ENCODE data around the gene PARD3. TPM values are rescaled to one million over a fixed set of nuclear protein-coding genes. Genes with fewer than 3 reads are reported as not detected.

Gene PARD3
- total RNA-seq, 1 donor from 2014 or later = 76.4 TPM

- no peak for DNase-seq (ENCODE audit: low read depth)
- TF ChIP-seq CTCF (IDR thresholded peaks at IDR 0.05; ENCODE audit: insufficient read depth, low read length, poor library complexity, severe bottlenecking) = peak; percentile 54
- H3K27me3 ChIP-seq (ENCODE audit: control insufficient read depth, insufficient read depth, low read length) = no peaks in the 10 kb centered on the region
- H3K4me3 ChIP-seq (ENCODE audit: low read depth, low read length) = no peak overlapping the region
- no peaks in the 10 kb centered on the region for H3K36me3 ChIP-seq (ENCODE audit: control insufficient read depth, insufficient read depth, low read length)
Observed at GRCh38 chr10:34723750-34724149, 91.3 kb downstream of the PARD3 start.

GRCh38 chr10:34722404-34722803 is 92.7 kb downstream of the PARD3 start:
- Histone ChIP-seq H3K27me3 (ENCODE audit: control insufficient read depth, insufficient read depth, low read length) (no peaks in the 10 kb centered on the region), H3K4me3 (ENCODE audit: low read depth, low read length) (no peak overlapping the region), H3K36me3 (ENCODE audit: control insufficient read depth, insufficient read depth, low read length) (no peaks in the 10 kb centered on the region)
- DNase-seq (ENCODE audit: low read depth) = no peak
- no peak for TF ChIP-seq CTCF (IDR thresholded peaks at IDR 0.05; ENCODE audit: insufficient read depth, low read length, poor library complexity, severe bottlenecking)

GRCh38 chr10:34721208-34721840 is 93.8 kb downstream of the PARD3 start:
- no peak for DNase-seq (ENCODE audit: low read depth)
- no peaks in the 10 kb centered on the region for H3K27me3 ChIP-seq (ENCODE audit: control insufficient read depth, insufficient read depth, low read length)
- no peak for TF ChIP-seq CTCF (IDR thresholded peaks at IDR 0.05; ENCODE audit: insufficient read depth, low read length, poor library complexity, severe bottlenecking)
- H3K36me3 ChIP-seq (ENCODE audit: control insufficient read depth, insufficient read depth, low read length) = no peaks in the 10 kb centered on the region
- H3K4me3 ChIP-seq (ENCODE audit: low read depth, low read length) = no peak overlapping the region

- DNase-seq (ENCODE audit: low read depth) = no peak
- TF ChIP-seq CTCF (IDR thresholded peaks at IDR 0.05; ENCODE audit: insufficient read depth, low read length, poor library complexity, severe bottlenecking) = no peak
- no peaks in the 10 kb centered on the region for H3K36me3 ChIP-seq (ENCODE audit: control insufficient read depth, insufficient read depth, low read length)
- H3K27me3 ChIP-seq (ENCODE audit: control insufficient read depth, insufficient read depth, low read length) = no peaks in the 10 kb centered on the region
- no peak overlapping the region for H3K4me3 ChIP-seq (ENCODE audit: low read depth, low read length)
Observed at GRCh38 chr10:34719746-34720145, 95.3 kb downstream of the PARD3 start.

GRCh38 chr10:34719328-34719727 is 95.8 kb downstream of the PARD3 start:
- no peak for TF ChIP-seq CTCF (IDR thresholded peaks at IDR 0.05; ENCODE audit: insufficient read depth, low read length, poor library complexity, severe bottlenecking)
- no peak for DNase-seq (ENCODE audit: low read depth)
- no peaks in the 10 kb centered on the region for H3K36me3 ChIP-seq (ENCODE audit: control insufficient read depth, insufficient read depth, low read length)
- no peak overlapping the region for H3K4me3 ChIP-seq (ENCODE audit: low read depth, low read length)
- H3K27me3 ChIP-seq (ENCODE audit: control insufficient read depth, insufficient read depth, low read length) = no peaks in the 10 kb centered on the region

DNA sequence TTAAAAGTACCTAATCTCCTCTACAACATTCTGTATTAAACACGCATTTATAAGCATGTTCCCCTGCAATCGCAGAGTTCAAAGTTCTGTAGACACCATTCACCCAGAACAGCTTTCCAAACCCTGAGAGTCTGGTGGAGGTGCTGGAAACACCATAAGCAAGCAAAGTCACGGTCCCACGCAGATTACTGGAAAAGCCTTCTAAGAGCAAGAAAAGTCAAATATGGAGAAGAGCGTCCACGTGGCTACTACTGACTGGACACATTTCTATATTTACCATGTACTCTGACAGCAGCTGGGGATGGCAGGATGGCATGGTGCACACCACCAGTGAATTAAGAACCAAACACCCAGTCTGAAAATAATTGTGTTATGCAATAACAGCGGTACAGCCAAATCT is 97.7 kb downstream of the PARD3 start:
- H3K36me3 ChIP-seq (ENCODE audit: control insufficient read depth, insufficient read depth, low read length) = no peaks in the 10 kb centered on the region
- no peaks in the 10 kb centered on the region for H3K27me3 ChIP-seq (ENCODE audit: control insufficient read depth, insufficient read depth, low read length)
- TF ChIP-seq CTCF (IDR thresholded peaks at IDR 0.05; ENCODE audit: insufficient read depth, low read length, poor library complexity, severe bottlenecking) = no peak
- no peak overlapping the region for H3K4me3 ChIP-seq (ENCODE audit: low read depth, low read length)
- DNase-seq (ENCODE audit: low read depth) = no peak

Measured in kidney epithelial cell (primary cell).